A673 (cell line): ENCODE measurements around the gene KCNMA1.

Experiments used
- EZH2 ChIP-seq: fragments of 200-600 bp; sonication (generic); IDR thresholded peaks from 2 replicates; pipeline ENCODE4 v1.6.1; 2017; ENCODE audit warnings: borderline replicate concordance, low read depth, mild to moderate bottlenecking, mixed read lengths, antibody characterized with exemption, low read length; ENCODE audit not compliant: poor library complexity, severe bottlenecking
- TF ChIP-seq, protein P1 (sequence below): fragments of 300-800, 200-600 bp; sonication (generic); conservative IDR thresholded peaks from 2 replicates; pipeline ENCODE4 v1.5.1; 2017; ENCODE audit warnings: low read depth, mild to moderate bottlenecking, antibody characterized with exemption, low read length, moderate library complexity, mixed read lengths

DNA sequence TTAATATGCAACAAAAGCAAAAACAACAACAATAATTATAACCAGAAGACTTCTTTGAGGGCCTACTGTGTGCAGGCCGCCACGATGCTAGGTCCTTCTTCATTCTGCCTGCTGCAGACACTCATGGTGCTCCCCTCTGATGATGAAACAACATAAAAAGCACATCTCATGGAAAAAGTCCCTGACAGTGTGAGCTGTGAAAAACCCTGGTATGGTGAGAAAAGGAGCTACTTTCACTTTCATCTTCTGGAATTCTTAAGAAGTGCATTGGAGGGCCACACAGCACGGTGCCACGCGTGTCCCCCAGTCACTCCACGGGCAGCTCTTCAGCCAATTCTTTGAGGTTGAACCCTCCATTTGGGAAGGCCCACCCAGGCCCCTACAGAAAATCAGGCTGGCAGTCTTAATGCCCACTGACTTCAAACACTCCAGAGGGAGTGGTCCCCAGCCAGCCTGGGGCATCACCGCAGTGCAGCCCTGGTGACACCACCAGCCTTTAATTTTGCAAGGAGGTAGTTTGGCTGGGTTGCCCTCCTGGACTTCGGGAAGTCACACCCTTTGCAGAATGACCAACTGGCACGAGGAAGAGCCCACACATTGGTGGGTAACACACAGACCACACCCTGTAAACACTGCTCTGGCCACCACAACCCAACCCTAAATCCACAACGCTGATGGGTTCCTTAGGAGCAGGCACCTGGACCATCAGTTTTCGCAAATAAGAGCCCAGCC lies 7.7 kb downstream of the KCNMA1 start:
- TF ChIP-seq, protein P1, sequence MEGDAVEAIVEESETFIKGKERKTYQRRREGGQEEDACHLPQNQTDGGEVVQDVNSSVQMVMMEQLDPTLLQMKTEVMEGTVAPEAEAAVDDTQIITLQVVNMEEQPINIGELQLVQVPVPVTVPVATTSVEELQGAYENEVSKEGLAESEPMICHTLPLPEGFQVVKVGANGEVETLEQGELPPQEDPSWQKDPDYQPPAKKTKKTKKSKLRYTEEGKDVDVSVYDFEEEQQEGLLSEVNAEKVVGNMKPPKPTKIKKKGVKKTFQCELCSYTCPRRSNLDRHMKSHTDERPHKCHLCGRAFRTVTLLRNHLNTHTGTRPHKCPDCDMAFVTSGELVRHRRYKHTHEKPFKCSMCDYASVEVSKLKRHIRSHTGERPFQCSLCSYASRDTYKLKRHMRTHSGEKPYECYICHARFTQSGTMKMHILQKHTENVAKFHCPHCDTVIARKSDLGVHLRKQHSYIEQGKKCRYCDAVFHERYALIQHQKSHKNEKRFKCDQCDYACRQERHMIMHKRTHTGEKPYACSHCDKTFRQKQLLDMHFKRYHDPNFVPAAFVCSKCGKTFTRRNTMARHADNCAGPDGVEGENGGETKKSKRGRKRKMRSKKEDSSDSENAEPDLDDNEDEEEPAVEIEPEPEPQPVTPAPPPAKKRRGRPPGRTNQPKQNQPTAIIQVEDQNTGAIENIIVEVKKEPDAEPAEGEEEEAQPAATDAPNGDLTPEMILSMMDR = no peak
- no peak for TF ChIP-seq EZH2
